PC-3 (cell line): ENCODE results near the gene SEC63. TPM values are rescaled to one million over a fixed set of nuclear protein-coding genes. Genes with fewer than 3 reads are reported as not detected.
"Not testable (repeated sequence)": the region's sequence is repeated elsewhere in the genome, so short reads cannot be mapped to it uniquely, and the experiment has no call there.

Experiments
- ATAC-seq: fragments of 200-7000 bp; cut with Tn5 transposase; 2 replicates; pipeline ENCODE4 v1.9.1; 2020; ENCODE audit warnings: mild to moderate bottlenecking, moderate library complexity
- BruUV-seq: library from RNA; stranded (reverse); fragments of 400-500 nt; replicated peaks from 2 replicates; lab custom pipeline; 2021; lab: Mats Ljungman, UMichigan
- CTCF ChIA-PET: fragments of 300-600 bp; sonication (Branson Sonifier 250); formaldehyde crosslinking; loops from one replicate; lab custom pipeline; 2022; ENCODE audit warnings: antibody characterized with exemption; lab: Charles Lee
- POLR2A ChIA-PET: fragments of 300-600 bp; sonication (Branson Sonifier 250); formaldehyde crosslinking; loops from one replicate; lab custom pipeline; 2022; ENCODE audit warnings: antibody characterized with exemption; ENCODE audit not compliant: unreplicated experiment; lab: Charles Lee
- DNase-seq: peaks from one replicate; pipeline ENCODE4 v3.0.0-alpha.2; 2015
- H2AFZ ChIP-seq: fragments of 300-600 bp; sonication (generic); 2 replicates; pipeline ENCODE4 v1.6.0; 2016; ENCODE audit warnings: antibody characterized with exemption, low read length
- H3F3A ChIP-seq: fragments of 300-600 bp; sonication (generic); one replicate; pipeline ENCODE4 v1.6.0; 2017; ENCODE audit warnings: antibody characterized with exemption, low read length, control low read depth, mild to moderate bottlenecking; ENCODE audit not compliant: unreplicated experiment
- H3K27ac ChIP-seq: fragments of 300-600 bp; sonication (generic); 2 replicates; pipeline ENCODE4 v1.5.1; 2016; ENCODE audit warnings: mild to moderate bottlenecking, low read length
- H3K27me3 ChIP-seq: fragments of 300-600 bp; sonication (generic); 2 replicates; pipeline ENCODE4 v1.6.1; 2016; ENCODE audit warnings: low read length, mixed read lengths
- H3K36me3 ChIP-seq: fragments of 300-600 bp; sonication (generic); 2 replicates; pipeline ENCODE4 v1.6.1; 2016; ENCODE audit warnings: low read depth, mixed run types, low read length, mixed read lengths
- H3K4me1 ChIP-seq: fragments of 300-600 bp; sonication (generic); 2 replicates; pipeline ENCODE4 v1.5.1; 2016; ENCODE audit warnings: low read length; ENCODE audit not compliant: insufficient read depth
- H3K4me2 ChIP-seq: fragments of 300-600 bp; sonication (generic); 2 replicates; pipeline ENCODE4 v1.6.0; 2016; ENCODE audit warnings: low read length
- H3K4me3 ChIP-seq: fragments of 300-600 bp; sonication (generic); 2 replicates; pipeline ENCODE4 v1.5.1; 2016; ENCODE audit warnings: mild to moderate bottlenecking, low read length, mixed read lengths
- H3K79me2 ChIP-seq: fragments of 300-600 bp; sonication (generic); 2 replicates; pipeline ENCODE4 v1.6.1; 2017; ENCODE audit warnings: low read length, mixed read lengths
- H3K9ac ChIP-seq: fragments of 300-600 bp; sonication (generic); 2 replicates; pipeline ENCODE4 v1.6.0; 2016; ENCODE audit warnings: mild to moderate bottlenecking, low read length
- H3K9me2 ChIP-seq: fragments of 300-600 bp; sonication (generic); replicated peaks from 2 replicates; pipeline ENCODE4 v1.6.1; 2016; ENCODE audit warnings: mixed run types, low read length, mixed read lengths
- H3K9me3 ChIP-seq: fragments of 300-600 bp; sonication (generic); 2 replicates; pipeline ENCODE4 v1.6.1; 2016; ENCODE audit warnings: low read length, mixed read lengths
- H4K20me1 ChIP-seq: fragments of 300-600 bp; sonication (generic); 2 replicates; pipeline ENCODE4 v1.6.1; 2016; ENCODE audit warnings: low read length, mixed read lengths
- CTCF ChIP-seq: fragments of 300-600 bp; sonication (generic); conservative IDR thresholded peaks from 2 replicates; pipeline ENCODE4 v1.5.1; 2017; ENCODE audit warnings: antibody characterized with exemption, low read depth, mild to moderate bottlenecking, low read length
- EZH2 ChIP-seq: fragments of 300-600 bp; sonication (generic); IDR thresholded peaks from one replicate; pipeline ENCODE4 v1.6.1; 2017; ENCODE audit warnings: antibody characterized with exemption, mild to moderate bottlenecking, low read length; ENCODE audit not compliant: unreplicated experiment
- EZH2phosphoT487 ChIP-seq: fragments of 300-600 bp; sonication (generic); IDR thresholded peaks from 2 replicates; pipeline ENCODE4 v1.6.1; 2018; ENCODE audit warnings: mild to moderate bottlenecking, antibody characterized with exemption, low read length, borderline replicate concordance
- intact Hi-C: fragments of 100-400 bp; cut with micrococcal nuclease; formaldehyde crosslinking; loops from 2 replicates; pipeline ENCODE4 v1.9.0; 2023
- total RNA-seq: library from RNA; depleted of rRNA; stranded (reverse); fragments of >200 nt; gene quantifications from 2 replicates; pipeline ENCODE4 v1.2.3, GENCODE V29; 2014

SEC63 gene
- total RNA-seq, 1 experiment from 2014 or later: 12.2 TPM

- no TSS peak for BruUV-seq
- POLR2A ChIA-PET: no interaction called here
- H3K4me2 ChIP-seq: no peak overlapping the region
- H3K4me3 ChIP-seq: no peak overlapping the region
- ATAC-seq: no peak
- no peaks in the 10 kb centered on the region for H3F3A ChIP-seq
- no peak for TF ChIP-seq EZH2
- TF ChIP-seq EZH2phosphoT487: no peak
- TF ChIP-seq CTCF: no peak
- H3K9ac ChIP-seq: no peak overlapping the region
- CTCF ChIA-PET: no interaction called here
- no peaks in the 10 kb centered on the region for H3K27me3 ChIP-seq
- H3K79me2 ChIP-seq: no peaks in the 10 kb centered on the region
- no peak for DNase-seq
- intact Hi-C loops: no loop called here
- no peaks in the 10 kb centered on the region for H3K36me3 ChIP-seq
- H4K20me1 ChIP-seq: no peaks in the 10 kb centered on the region
- H3K27ac ChIP-seq: no peak overlapping the region
- H3K9me2 ChIP-seq: no peaks in the 10 kb centered on the region
- H2AFZ ChIP-seq: no peak overlapping the region
- H3K9me3 ChIP-seq: no peaks in the 10 kb centered on the region
- peaks cover 13% of the 10 kb centered on the region for H3K4me1 ChIP-seq
Observed at GRCh38 chr6:107999341-107999740, 41.3 kb upstream of the SEC63 start.

DNA sequence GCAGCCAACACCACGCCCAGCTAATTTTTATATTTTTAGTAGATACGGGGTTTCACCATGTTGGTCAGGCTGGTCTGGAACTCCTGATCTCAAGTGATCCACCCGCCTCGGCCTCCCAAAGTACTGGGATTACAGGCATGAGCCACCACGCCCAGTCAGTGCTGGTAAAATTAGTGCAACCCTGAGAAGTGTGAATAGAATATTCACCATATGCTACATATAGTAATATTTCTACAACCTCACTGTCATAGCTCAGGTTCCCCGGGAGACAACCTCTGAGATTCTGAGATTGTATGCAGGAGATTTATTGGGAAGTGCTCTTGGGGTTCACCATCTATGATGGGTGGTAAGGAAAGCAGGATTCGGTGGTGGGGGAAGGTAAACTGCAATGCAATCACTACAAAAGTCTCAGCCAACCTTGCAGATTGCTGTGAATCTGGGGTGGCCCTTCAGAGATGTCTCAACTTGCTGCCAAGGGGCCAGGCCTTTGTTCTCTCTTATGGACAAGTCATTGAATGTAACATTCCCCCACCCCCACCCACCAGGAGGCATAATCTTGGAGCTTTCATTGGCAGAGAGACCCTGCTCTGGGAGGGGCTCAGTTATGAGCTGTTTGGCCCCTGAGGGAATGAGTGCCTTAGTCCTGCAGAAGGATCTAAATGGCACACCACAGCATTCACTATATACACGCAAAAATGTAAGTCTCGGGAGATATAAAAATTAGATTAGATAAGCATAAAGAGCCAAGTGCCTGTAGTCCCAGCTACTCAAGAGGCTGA, 34.0 kb upstream of the SEC63 start:
- BruUV-seq: no TSS peak
- no peak overlapping the region for H2AFZ ChIP-seq
- POLR2A ChIA-PET: interaction anchor here (0.5 kb wide), 1 partner anchor 302 kb away, joined by 3 read pairs; no protein-coding TSS in a partner anchor
- H3K36me3 ChIP-seq: no peaks in the 10 kb centered on the region
- H3K4me1 ChIP-seq: no peaks in the 10 kb centered on the region
- H4K20me1 ChIP-seq: no peaks in the 10 kb centered on the region
- intact Hi-C loops: no loop called here
- H3K27me3 ChIP-seq: no peaks in the 10 kb centered on the region
- H3K4me2 ChIP-seq: no peak overlapping the region
- no peaks in the 10 kb centered on the region for H3F3A ChIP-seq
- H3K27ac ChIP-seq: no peak overlapping the region
- H3K79me2 ChIP-seq: no peaks in the 10 kb centered on the region
- TF ChIP-seq CTCF (no peak), EZH2 (no peak), EZH2phosphoT487 (no peak)
- ATAC-seq: no peak
- DNase-seq: no peak
- no peak overlapping the region for H3K9ac ChIP-seq
- H3K4me3 ChIP-seq: no peak overlapping the region
- CTCF ChIA-PET: no interaction called here
- no peaks in the 10 kb centered on the region for H3K9me2 ChIP-seq
- H3K9me3 ChIP-seq: no peaks in the 10 kb centered on the region

DNA sequence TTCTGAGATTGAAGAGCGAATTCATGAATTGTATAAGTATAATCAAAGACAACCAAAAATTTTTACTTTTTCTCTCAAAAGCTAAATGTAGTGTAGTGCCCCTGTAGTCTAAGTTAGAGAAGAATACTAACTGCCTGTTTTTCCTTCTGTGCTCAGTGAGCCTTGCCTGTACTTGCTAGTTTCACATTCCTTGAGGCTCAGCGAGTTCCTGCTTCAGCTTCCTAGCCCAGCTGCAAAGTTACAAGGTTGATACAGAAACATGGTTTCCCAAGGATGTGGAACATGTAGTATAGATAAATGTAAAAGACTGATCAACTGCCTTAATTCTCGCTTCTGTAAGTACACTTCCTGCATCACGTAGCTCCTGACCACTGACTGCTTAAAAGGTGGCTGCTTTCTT, 33.1 kb upstream of the SEC63 start:
- no peaks in the 10 kb centered on the region for H3F3A ChIP-seq
- no peaks in the 10 kb centered on the region for H3K27me3 ChIP-seq
- no peaks in the 10 kb centered on the region for H3K79me2 ChIP-seq
- no peaks in the 10 kb centered on the region for H3K9me3 ChIP-seq
- intact Hi-C loops: no loop called here
- no peaks in the 10 kb centered on the region for H3K4me1 ChIP-seq
- no peak overlapping the region for H3K27ac ChIP-seq
- CTCF ChIA-PET: no interaction called here
- no peak for ATAC-seq
- no peak overlapping the region for H2AFZ ChIP-seq
- BruUV-seq: no TSS peak
- no peaks in the 10 kb centered on the region for H3K36me3 ChIP-seq
- H4K20me1 ChIP-seq: no peaks in the 10 kb centered on the region
- TF ChIP-seq EZH2phosphoT487 (no peak), CTCF (no peak), EZH2 (no peak)
- H3K4me3 ChIP-seq: no peak overlapping the region
- POLR2A ChIA-PET: no interaction called here
- no peak for DNase-seq
- no peak overlapping the region for H3K4me2 ChIP-seq
- H3K9ac ChIP-seq: no peak overlapping the region
- no peaks in the 10 kb centered on the region for H3K9me2 ChIP-seq

DNA sequence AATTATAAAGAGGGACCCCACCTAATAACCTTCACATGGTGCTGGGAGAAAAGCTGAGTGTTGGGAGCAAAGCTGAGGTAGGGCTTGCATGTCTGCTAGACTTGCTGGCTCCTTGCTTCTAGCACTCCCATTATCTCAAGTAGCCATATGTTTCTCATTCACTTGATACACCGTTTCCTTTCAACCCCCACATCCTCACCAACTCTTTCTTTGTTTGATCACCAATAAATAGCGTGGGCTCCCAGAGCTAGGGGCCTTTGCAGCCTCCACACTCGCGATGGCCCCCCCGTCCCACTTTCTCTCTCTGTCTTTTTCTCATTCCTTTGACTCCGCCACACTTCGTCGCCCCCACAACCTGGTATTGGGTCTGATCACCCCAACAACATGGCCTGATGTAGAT, 32.6 kb upstream of the SEC63 start:
- H4K20me1 ChIP-seq, H3K4me2 ChIP-seq, H3K79me2 ChIP-seq, H3F3A ChIP-seq, H3K4me3 ChIP-seq, H3K4me1 ChIP-seq, DNase-seq, H3K9me3 ChIP-seq, H3K27me3 ChIP-seq, H3K9me2 ChIP-seq, intact Hi-C loops, H3K36me3 ChIP-seq, H3K27ac ChIP-seq, CTCF ChIA-PET, ATAC-seq, BruUV-seq, POLR2A ChIA-PET, H3K9ac ChIP-seq, H2AFZ ChIP-seq: not testable (repeated sequence)
